HG03565 (cell line): ENCODE results near the gene SLC7A5.

Experiments used
- ATAC-seq: cut with Tn5 transposase; IDR thresholded peaks from one replicate; pipeline ENCODE4 v1.9.1; 2021; ENCODE audit warnings: mild to moderate bottlenecking, moderate library complexity; ENCODE audit not compliant: unreplicated experiment

Gene SLC7A5

DNA sequence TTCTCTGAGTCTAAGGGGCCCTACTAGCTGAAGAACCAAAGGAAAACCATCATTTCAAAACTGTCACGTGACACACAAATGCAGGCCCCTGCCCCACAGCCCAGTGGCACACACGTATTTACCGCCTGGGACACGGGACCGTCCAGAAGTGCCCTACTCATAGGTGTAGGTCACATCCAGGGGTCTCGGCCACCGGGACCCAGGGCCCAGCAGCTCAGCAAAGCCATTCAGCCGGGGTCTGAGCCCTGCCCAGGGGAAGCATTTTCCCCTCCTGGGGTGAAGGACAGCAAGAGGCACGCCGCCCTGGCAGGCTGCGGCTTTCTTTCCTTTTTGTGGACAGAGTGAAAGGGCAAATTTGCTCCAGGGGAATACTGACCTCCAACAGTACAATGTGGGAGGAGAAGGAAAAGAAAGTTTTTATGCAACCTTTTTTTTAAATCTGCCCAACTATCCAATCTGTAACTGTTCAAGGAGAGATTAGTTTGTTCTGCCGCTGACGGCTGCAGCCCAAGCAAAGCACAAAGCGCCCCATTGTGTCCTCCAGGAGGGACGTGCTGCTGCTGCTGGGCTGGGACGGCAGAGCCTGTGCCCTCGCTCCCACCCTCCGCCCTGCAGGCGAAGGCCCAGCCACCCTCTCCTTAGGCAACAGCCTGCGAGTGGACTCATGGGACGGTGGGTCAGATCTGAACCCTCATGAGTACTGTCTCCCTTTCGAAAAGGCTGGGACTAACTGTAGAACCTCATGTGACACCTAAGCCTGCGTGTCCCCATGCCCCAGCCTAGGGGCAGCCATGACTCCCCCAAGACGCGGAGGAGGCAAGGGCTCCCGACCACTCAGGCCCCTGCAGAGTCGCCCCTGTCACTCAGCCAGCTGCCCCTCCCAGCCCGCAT, 21.3 kb downstream of the SLC7A5 start:
- no peak for ATAC-seq

DNA sequence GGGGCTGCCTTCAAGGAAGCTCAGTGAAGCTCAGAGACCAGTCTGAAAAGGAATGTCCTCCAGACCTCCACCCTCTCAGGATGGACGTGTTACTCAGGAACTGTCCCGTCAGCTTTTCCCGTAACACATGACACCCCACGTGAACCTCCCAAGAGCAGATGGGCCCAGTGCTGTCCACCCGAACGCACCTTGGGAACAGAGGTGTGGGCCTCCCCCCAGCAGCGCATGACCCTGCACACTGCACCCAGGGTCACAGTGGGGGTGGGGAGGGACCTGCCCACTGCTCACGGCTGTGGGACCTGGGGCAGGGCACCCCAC, 21.9 kb downstream of the SLC7A5 start:
- no peak for ATAC-seq

- no peak for ATAC-seq
Measured at GRCh38 chr16:87846705-87847466, 22.4 kb downstream of the SLC7A5 start.

- no peak for ATAC-seq
Measured at GRCh38 chr16:87845807-87846619, 23.3 kb downstream of the SLC7A5 start.

GRCh38 chr16:87845213-87845612, 24.1 kb downstream of the SLC7A5 start:
- no peak for ATAC-seq

DNA sequence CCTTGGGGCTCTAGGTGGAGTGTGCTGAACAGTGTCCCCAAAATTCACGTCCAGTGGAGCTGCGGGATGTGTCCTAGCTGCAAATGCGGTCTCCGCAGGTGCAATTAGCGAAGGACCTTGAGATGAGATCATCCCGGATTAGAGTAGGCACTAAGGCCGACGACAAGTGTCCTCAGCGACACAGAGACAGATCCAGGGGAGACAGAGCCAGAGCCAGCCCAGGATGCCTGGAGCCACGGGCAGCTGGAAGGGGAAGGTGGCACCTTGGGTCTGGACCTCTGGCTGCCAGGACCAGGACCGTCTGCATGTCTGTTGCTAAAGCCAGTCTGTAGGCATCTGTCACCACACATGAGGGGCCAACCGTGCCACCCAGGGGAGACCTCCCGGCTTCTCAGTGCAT, 24.5 kb downstream of the SLC7A5 start:
- no peak for ATAC-seq

GRCh38 chr16:87844120-87844733, 25.1 kb downstream of the SLC7A5 start:
- no peak for ATAC-seq

DNA sequence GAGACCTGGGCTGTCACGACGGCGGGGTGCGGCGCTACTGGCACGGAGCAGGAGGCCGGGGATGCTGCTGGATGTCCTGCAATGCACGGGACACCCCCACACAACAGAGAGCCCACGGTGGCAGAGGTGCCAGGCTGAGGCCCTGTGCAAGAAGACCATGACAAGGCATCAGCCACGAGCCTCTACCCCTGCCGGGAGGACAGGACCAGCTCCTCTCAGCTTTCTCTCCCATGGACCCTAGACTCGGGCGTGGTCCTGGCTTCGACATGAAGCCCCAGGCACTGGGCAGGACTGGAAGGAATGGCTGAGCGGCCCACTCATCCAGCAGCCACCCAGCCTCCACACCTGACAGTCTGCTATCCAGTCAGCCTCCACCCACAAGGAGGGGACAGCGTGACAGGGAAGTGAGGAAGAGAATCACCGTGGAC, 25.6 kb downstream of the SLC7A5 start:
- ATAC-seq: no peak

DNA sequence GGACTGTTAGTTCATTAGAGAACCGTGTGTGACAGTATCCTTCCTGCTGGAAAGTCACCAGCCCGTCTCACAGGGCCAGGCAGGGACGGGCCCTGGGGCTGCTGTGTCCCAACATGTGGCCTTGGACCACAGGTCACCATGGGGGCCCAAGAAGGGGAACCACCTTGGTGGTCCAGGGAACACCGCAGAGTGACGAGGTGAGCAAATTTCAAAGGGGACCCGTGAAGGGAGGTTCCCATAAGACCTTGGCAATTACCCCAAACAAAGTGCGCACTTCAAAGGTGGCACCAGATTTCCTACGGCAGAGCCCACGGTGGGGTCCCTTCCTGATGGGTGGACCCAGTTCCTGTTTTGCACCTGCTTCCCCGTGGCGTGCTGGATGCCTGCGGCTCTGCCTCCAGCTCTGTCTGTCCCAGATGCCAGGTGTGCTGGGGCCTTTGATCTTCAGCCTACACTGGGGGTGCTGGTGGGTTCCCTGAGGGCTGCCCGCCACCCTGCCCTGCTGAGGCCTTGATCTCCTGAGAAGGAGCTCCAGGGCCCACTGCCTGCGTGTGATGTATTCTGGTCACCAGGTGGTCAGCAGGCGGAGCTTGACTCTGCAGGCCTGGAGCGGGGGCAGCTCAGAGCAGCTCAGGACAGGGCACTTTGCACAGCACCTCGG, 27.0 kb downstream of the SLC7A5 start:
- ATAC-seq: no peak

DNA sequence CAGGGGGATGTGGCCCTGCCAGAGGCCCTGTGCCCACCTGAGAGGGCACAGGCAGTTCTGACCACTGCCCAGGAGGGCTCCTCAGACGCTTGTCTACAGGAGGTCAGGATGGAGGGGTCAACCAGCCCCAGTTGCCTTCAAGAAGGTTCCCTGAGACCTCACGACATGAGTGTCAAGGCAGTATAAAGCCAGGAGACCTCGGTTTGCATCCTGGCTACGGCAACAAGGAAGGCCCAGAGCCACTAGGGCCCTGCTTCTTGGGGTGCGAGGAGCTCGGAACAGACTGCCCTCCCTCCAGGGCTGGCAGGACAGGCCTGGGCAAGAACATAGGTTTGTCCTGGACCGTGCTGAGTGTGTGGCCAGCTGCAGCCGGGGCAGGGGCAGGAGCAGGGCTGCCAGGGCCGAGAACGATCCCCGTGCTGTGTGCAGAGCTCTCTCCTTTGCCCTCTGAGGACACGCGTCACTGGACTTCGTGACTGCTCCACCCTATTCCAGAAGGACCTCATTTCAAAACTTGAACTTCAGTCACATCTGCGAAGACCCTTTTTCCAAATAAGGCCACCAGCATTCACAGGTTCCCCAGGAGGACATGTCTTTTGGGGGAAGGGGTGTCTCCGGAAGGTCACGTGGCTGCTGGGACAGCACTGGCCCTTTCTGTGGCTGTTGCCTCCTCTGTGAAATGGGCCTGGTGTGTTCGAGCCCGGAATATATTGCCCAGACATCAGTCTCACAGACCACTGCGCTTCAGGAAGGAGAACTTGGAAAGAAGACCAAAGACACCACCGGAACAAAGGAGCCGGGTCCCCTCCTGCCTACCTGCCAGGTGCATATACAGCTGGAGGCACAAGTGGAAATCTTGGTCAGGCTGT, 27.7 kb downstream of the SLC7A5 start:
- ATAC-seq: no peak

GRCh38 chr16:87840271-87840978, 28.9 kb downstream of the SLC7A5 start:
- ATAC-seq: no peak

- no peak for ATAC-seq
Measured at GRCh38 chr16:87839542-87840270, 29.6 kb downstream of the SLC7A5 start.

GRCh38 chr16:87838643-87839541, 30.4 kb downstream of the SLC7A5 start:
- no peak for ATAC-seq

GRCh38 chr16:87837627-87838289, 31.5 kb downstream of the SLC7A5 start:
- no peak for ATAC-seq

- no peak for ATAC-seq
Measured at GRCh38 chr16:87836844-87837581, 32.3 kb downstream of the SLC7A5 start.

GRCh38 chr16:87836346-87836843, 32.9 kb downstream of the SLC7A5 start:
- ATAC-seq: no peak
